ENCODE results near the gene DNMBP.

- TF ChIP-seq, protein P1, sequence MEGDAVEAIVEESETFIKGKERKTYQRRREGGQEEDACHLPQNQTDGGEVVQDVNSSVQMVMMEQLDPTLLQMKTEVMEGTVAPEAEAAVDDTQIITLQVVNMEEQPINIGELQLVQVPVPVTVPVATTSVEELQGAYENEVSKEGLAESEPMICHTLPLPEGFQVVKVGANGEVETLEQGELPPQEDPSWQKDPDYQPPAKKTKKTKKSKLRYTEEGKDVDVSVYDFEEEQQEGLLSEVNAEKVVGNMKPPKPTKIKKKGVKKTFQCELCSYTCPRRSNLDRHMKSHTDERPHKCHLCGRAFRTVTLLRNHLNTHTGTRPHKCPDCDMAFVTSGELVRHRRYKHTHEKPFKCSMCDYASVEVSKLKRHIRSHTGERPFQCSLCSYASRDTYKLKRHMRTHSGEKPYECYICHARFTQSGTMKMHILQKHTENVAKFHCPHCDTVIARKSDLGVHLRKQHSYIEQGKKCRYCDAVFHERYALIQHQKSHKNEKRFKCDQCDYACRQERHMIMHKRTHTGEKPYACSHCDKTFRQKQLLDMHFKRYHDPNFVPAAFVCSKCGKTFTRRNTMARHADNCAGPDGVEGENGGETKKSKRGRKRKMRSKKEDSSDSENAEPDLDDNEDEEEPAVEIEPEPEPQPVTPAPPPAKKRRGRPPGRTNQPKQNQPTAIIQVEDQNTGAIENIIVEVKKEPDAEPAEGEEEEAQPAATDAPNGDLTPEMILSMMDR (IDR thresholded peaks at IDR 0.05; ENCODE audit: extremely low read depth in 1 of 2, insufficient read depth in 1 of 2, low read depth in 1 of 2, low read length in 2 of 2) = no peak
- TF ChIP-seq POLR2A (IDR thresholded peaks at IDR 0.05; ENCODE audit: low read depth, low read length) (no peak), JUN (IDR thresholded peaks at IDR 0.05; ENCODE audit: borderline replicate concordance, insufficient read depth, insufficient read length, low read depth) (no peak), POLR2AphosphoS5 (IDR thresholded peaks at IDR 0.05; ENCODE audit: insufficient read depth, low read depth, low read length) (no peak), MYC (IDR thresholded peaks at IDR 0.05; ENCODE audit: low read depth, low read length) (no peak), FOS (IDR thresholded peaks at IDR 0.05; ENCODE audit: borderline replicate concordance, insufficient read depth, low read length) (no peak), EZH2 (IDR thresholded peaks at IDR 0.05; ENCODE audit: borderline replicate concordance, low read depth, low read length, severe bottlenecking) (no peak)
These were observed 56.9 kb downstream of the DNMBP start for GRCh38 chr10:99952799-99953198.

Measured in endothelial cell of umbilical vein (primary cell).